Hepatocyte (in vitro differentiated cells): ENCODE measurements around the gene NDUFA11. TPM values are rescaled to one million over a fixed set of nuclear protein-coding genes. Genes with fewer than 3 reads are reported as not detected.

ENCODE experiments used
- DNase-seq: peaks from one replicate; pipeline ENCODE4 v3.0.0-alpha.2; 2016; ENCODE audit warnings: low spot score
- H2AFZ ChIP-seq: fragments of 200-600 bp; sonication (generic); 2 replicates; pipeline ENCODE4 v1.6.0; 2016; ENCODE audit warnings: antibody characterized with exemption, mild to moderate bottlenecking
- H3K27ac ChIP-seq: fragments of 200-600 bp; sonication (generic); 2 replicates; pipeline ENCODE4 v1.5.1; 2016; ENCODE audit warnings: mild to moderate bottlenecking
- H3K27me3 ChIP-seq: fragments of 200-600 bp; sonication (generic); 2 replicates; pipeline ENCODE4 v1.6.1; 2016
- H3K36me3 ChIP-seq: fragments of 200-600 bp; sonication (generic); replicated peaks from 2 replicates; pipeline ENCODE4 v1.5.1; 2016; ENCODE audit warnings: low read depth; ENCODE audit not compliant: insufficient read depth
- H3K4me1 ChIP-seq: fragments of 200-600 bp; sonication (generic); 2 replicates; pipeline ENCODE4 v1.5.1; 2016; ENCODE audit warnings: mild to moderate bottlenecking, moderate library complexity; ENCODE audit not compliant: insufficient read depth
- H3K4me2 ChIP-seq: fragments of 200-600 bp; sonication (generic); 2 replicates; pipeline ENCODE4 v1.6.0; 2016
- H3K4me3 ChIP-seq: fragments of 200-600 bp; sonication (generic); 2 replicates; pipeline ENCODE4 v1.5.1; 2016; ENCODE audit warnings: mild to moderate bottlenecking
- H3K79me2 ChIP-seq: fragments of 200-600 bp; sonication (generic); 2 replicates; pipeline ENCODE4 v1.6.0; 2017; ENCODE audit warnings: mild to moderate bottlenecking
- H3K9me2 ChIP-seq: fragments of 200-600 bp; sonication (generic); replicated peaks from 2 replicates; pipeline ENCODE4 v1.6.0; 2017; ENCODE audit warnings: mild to moderate bottlenecking; ENCODE audit not compliant: insufficient read depth
- H3K9me3 ChIP-seq: fragments of 200-600 bp; sonication (generic); 2 replicates; pipeline ENCODE4 v1.5.1; 2016; ENCODE audit warnings: low read depth, mild to moderate bottlenecking
- H4K20me1 ChIP-seq: fragments of 200-600 bp; sonication (generic); 2 replicates; pipeline ENCODE4 v1.6.0; 2016; ENCODE audit warnings: mild to moderate bottlenecking; ENCODE audit not compliant: insufficient read depth, poor library complexity, severe bottlenecking
- EZH2 ChIP-seq: fragments of 200-600 bp; sonication (generic); IDR thresholded peaks from 2 replicates; pipeline ENCODE4 v1.6.1; 2016; ENCODE audit warnings: antibody characterized with exemption, mild to moderate bottlenecking, borderline replicate concordance
- EZH2phosphoT487 ChIP-seq: fragments of 200-600 bp; sonication (generic); IDR thresholded peaks from one replicate; pipeline ENCODE4 v1.6.1; 2018; ENCODE audit warnings: antibody characterized with exemption, mild to moderate bottlenecking, low read depth, moderate library complexity; ENCODE audit not compliant: unreplicated experiment, severe bottlenecking
- WGBS: methylation state at CpG from one replicate; pipeline ENCODE4 v1.1.6; 2016; ENCODE audit warnings: low lambda C conversion rate; ENCODE audit errors: missing lambda C conversion rate; 5-methylcytosine and 5-hydroxymethylcytosine counted together
- polyA plus RNA-seq: library from polyadenylated mRNA; unstranded; fragments of >200 nt; fragmentation: Nextera tagmentation; extraction: Ambion mirVana; gene quantifications from 2 replicates; pipeline ENCODE4 v1.2.1, GENCODE V29; 2016
- total RNA-seq: library from RNA; depleted of rRNA; stranded (reverse); fragments of >200 nt; gene quantifications from 2 replicates; pipeline ENCODE4 v1.2.3, GENCODE V29; 2014
- TF ChIP-seq, protein P1 (sequence below): fragments of 200-600 bp; sonication (generic); IDR thresholded peaks from 2 replicates; pipeline ENCODE4 v1.5.1; 2016; ENCODE audit warnings: antibody characterized with exemption, mild to moderate bottlenecking; ENCODE audit not compliant: poor library complexity

The NDUFA11 gene
- total and polyA plus RNA-seq, 2 experiments from 2014 or later = 158 to 441 TPM

DNA sequence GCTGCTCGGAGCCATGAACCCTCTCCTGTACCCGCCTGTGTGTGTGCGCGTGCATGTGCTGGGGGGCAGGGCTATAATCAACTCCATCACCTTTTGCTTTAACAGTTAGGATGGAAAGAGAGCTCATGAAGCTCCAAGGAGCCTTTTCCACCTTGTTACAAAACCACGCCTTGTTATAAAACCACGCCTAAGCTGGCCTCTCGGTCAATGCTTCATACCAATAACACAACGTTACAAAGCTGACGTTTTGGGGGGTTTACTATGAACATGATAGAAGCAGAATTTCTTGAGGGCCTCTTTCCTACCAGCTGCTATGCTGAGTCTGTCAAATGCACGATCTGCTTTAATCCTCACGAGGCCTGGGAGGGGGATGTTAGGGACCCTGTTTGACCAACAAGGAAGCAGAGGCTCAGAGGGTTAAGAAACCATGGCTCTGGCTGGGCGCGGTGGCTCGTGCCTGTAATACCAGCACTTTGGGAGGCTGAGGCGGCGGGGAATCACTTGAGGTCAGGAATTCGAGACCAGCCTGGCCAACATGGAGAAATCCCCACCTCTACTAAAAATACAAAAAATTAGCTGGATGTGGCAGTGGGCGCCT is 22.3 kb upstream of the NDUFA11 start:
- no peak overlapping the region for H2AFZ ChIP-seq
- H3K79me2 ChIP-seq = no peaks in the 10 kb centered on the region
- no peak for DNase-seq
- H3K27me3 ChIP-seq = no peaks in the 10 kb centered on the region
- TF ChIP-seq EZH2 = no peak
- no peak for TF ChIP-seq EZH2phosphoT487
- TF ChIP-seq, protein P1, sequence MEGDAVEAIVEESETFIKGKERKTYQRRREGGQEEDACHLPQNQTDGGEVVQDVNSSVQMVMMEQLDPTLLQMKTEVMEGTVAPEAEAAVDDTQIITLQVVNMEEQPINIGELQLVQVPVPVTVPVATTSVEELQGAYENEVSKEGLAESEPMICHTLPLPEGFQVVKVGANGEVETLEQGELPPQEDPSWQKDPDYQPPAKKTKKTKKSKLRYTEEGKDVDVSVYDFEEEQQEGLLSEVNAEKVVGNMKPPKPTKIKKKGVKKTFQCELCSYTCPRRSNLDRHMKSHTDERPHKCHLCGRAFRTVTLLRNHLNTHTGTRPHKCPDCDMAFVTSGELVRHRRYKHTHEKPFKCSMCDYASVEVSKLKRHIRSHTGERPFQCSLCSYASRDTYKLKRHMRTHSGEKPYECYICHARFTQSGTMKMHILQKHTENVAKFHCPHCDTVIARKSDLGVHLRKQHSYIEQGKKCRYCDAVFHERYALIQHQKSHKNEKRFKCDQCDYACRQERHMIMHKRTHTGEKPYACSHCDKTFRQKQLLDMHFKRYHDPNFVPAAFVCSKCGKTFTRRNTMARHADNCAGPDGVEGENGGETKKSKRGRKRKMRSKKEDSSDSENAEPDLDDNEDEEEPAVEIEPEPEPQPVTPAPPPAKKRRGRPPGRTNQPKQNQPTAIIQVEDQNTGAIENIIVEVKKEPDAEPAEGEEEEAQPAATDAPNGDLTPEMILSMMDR = no peak
- H3K4me3 ChIP-seq = no peak overlapping the region
- no peaks in the 10 kb centered on the region for H3K9me2 ChIP-seq
- no peak overlapping the region for H3K4me2 ChIP-seq
- peaks cover 27% of the 10 kb centered on the region for H3K4me1 ChIP-seq
- H3K27ac ChIP-seq = peak overlapping the region; percentile 80
- no peaks in the 10 kb centered on the region for H4K20me1 ChIP-seq
- no peaks in the 10 kb centered on the region for H3K9me3 ChIP-seq
- no peaks in the 10 kb centered on the region for H3K36me3 ChIP-seq
- WGBS = 93% methylated on average over 18 of the region's 18 CpGs

DNA sequence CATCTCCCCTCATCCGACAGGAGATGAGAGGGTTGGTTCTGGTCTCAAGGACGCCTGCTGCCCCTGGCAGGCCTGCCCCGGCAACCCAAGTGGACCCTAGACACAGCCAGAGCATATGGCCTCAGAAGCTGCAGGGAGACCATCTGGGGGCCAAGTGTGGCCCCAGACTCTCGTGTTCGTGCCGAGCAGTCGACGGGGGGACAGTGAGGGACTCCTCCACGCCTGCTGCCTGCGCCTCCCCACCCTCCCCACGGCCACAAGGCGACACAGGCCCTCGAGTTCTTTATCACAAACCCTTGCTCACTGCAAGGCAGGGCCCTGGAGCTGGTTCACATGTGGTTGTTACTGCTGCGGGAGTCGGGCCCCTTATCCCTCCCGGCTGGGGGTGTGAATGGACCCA is 19.8 kb upstream of the NDUFA11 start:
- Histone ChIP-seq H3K36me3 (no peaks in the 10 kb centered on the region), H3K4me3 (no peak overlapping the region), H4K20me1 (no peaks in the 10 kb centered on the region), H3K4me1 (peaks cover 22% of the 10 kb centered on the region), H3K4me2 (no peak overlapping the region), H3K79me2 (no peaks in the 10 kb centered on the region), H3K9me3 (no peaks in the 10 kb centered on the region), H3K9me2 (no peaks in the 10 kb centered on the region), H2AFZ (no peak overlapping the region), H3K27me3 (no peaks in the 10 kb centered on the region), H3K27ac (no peak overlapping the region)
- no peak for DNase-seq
- TF ChIP-seq EZH2phosphoT487 = no peak
- TF ChIP-seq, protein P1 = no peak
- no peak for TF ChIP-seq EZH2
- WGBS = 98% methylated on average over 16 of the region's 16 CpGs

DNA sequence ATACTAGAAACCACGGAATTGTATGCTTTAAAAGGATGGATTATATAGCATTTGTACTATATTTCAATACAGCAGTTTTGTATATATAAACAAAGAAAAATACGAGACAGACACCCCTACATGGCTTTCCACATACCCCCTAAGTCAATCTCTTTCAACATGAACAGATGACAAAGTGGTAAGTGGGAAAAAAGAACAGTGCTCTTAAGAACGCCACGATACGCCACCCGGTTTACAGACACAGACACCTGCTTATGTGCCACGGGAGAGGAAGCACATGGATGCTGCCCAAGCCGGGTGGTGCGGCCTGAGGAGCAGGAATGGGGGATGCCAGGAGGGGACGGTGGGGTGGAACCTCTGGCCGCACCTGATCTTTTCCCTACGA is 18.6 kb upstream of the NDUFA11 start:
- Histone ChIP-seq H3K79me2 (no peaks in the 10 kb centered on the region), H4K20me1 (no peaks in the 10 kb centered on the region), H3K4me1 (peaks cover 14% of the 10 kb centered on the region), H3K27ac (no peak overlapping the region), H3K27me3 (no peaks in the 10 kb centered on the region), H2AFZ (no peak overlapping the region), H3K4me2 (no peak overlapping the region), H3K36me3 (no peaks in the 10 kb centered on the region), H3K9me2 (no peaks in the 10 kb centered on the region), H3K9me3 (no peaks in the 10 kb centered on the region), H3K4me3 (no peak overlapping the region)
- TF ChIP-seq EZH2phosphoT487 = no peak
- TF ChIP-seq, protein P1 = no peak
- TF ChIP-seq EZH2 = no peak
- DNase-seq = no peak
- 97% methylated on average over 12 of the region's 12 CpGs for WGBS
